ENCODE measurements around the gene PCDH15. TPM values are rescaled to one million over a fixed set of nuclear protein-coding genes. Genes with fewer than 3 reads are reported as not detected.

The PCDH15 gene
- total and polyA plus RNA-seq, 2 of the 4 experiments (the other 2 are of a cell fraction): not detected

- BruUV-seq (replicated peaks): no TSS peak
- no peak overlapping the region for H2BK15ac ChIP-seq (ENCODE audit: low read depth, low read length)
- no peak overlapping the region for H2AFZ ChIP-seq (replicated peaks; ENCODE audit: low read length, poor library complexity)
- no peak overlapping the region for H2BK5ac ChIP-seq (ENCODE audit: low read depth, low read length, poor library complexity, severe bottlenecking)
- no peak overlapping the region for H3K18ac ChIP-seq (ENCODE audit: low read depth, low read length)
- no peak overlapping the region for H3K27ac ChIP-seq (ENCODE audit: insufficient read depth, low read length)
- H3K56ac ChIP-seq (ENCODE audit: extremely low read depth, insufficient read depth, low read length): no peak overlapping the region
- POLR2A ChIA-PET (ENCODE audit: unreplicated experiment): no interaction called here
- ATAC-seq (ENCODE audit: low read depth) (no peak), DNase-seq (no peak)
- H3K4me1 ChIP-seq (ENCODE audit: control insufficient read depth, insufficient read depth, low read length): no peaks in the 10 kb centered on the region
- no peaks in the 10 kb centered on the region for H3K36me3 ChIP-seq (ENCODE audit: control insufficient read depth, insufficient read depth, low read length)
- H3K14ac ChIP-seq (replicated peaks; ENCODE audit: low read depth, low read length): no peak overlapping the region
- H2BK120ac ChIP-seq (ENCODE audit: low read depth, low read length): no peak overlapping the region
- WGBS, 2 experiments (ENCODE audit: extremely low coverage in 2 of 2, insufficient read length in 1 of 2): no CpG with 5 or more reads among the region's 2 CpGs
- H3K27me3 ChIP-seq (ENCODE audit: control insufficient read depth, insufficient read depth, low read length): no peaks in the 10 kb centered on the region
- no peaks in the 10 kb centered on the region for H3K9me1 ChIP-seq (ENCODE audit: insufficient read depth, low read length)
- CTCF ChIA-PET: no interaction called here
- H3K4ac ChIP-seq (ENCODE audit: low read depth, low read length): no peak overlapping the region
- no peaks in the 10 kb centered on the region for H3K9me3 ChIP-seq (ENCODE audit: control insufficient read depth, insufficient read depth, low read length)
- no peak overlapping the region for H2AK5ac ChIP-seq (ENCODE audit: low read depth, low read length)
- in situ Hi-C loops (cut with MboI; ENCODE audit: low sequenced_read_pairs): no loop called here
- no peak for TF ChIP-seq CEBPB (IDR thresholded peaks at IDR 0.05; ENCODE audit: low read depth, low read length)
- no peak for TF ChIP-seq SMC3 (IDR thresholded peaks at IDR 0.05; ENCODE audit: low read depth, low read length)
- no peak for TF ChIP-seq MAFK (IDR thresholded peaks at IDR 0.05; ENCODE audit: low read depth, low read length)
- no peak for TF ChIP-seq USF2 (IDR thresholded peaks at IDR 0.05; ENCODE audit: low read depth, low read length)
- no peak overlapping the region for H3K4me3 ChIP-seq (ENCODE audit: insufficient read depth, low read depth, low read length)
- H3K79me1 ChIP-seq (ENCODE audit: low read depth in 1 of 2, low read length in 2 of 2): no peaks in the 10 kb centered on the region
- H3K23ac ChIP-seq (ENCODE audit: low read depth, low read length): no peak overlapping the region
- no peak overlapping the region for H2AK9ac ChIP-seq (replicated peaks; ENCODE audit: low read depth, low read length, poor library complexity)
- no peak overlapping the region for H4K8ac ChIP-seq (ENCODE audit: low read depth in 2 of 2, low read length in 2 of 2)
- no peak overlapping the region for H3K4me2 ChIP-seq (ENCODE audit: low read depth, low read length)
- dilution Hi-C loops (cut with HindIII; ENCODE audit: low sequenced_read_pairs, unreplicated experiment): no loop called here
- no peak overlapping the region for H4K5ac ChIP-seq (ENCODE audit: low read depth, low read length)
- no peak overlapping the region for H2BK20ac ChIP-seq (ENCODE audit: low read depth, low read length)
- intact Hi-C loops (cut with micrococcal nuclease): no loop called here
- H4K20me1 ChIP-seq (ENCODE audit: insufficient read depth, low read length): no peaks in the 10 kb centered on the region
- no peak overlapping the region for H4K91ac ChIP-seq (ENCODE audit: insufficient read depth, low read depth, low read length)
- no peak overlapping the region for H3K9ac ChIP-seq (ENCODE audit: low read depth, low read length)
Measured at GRCh38 chr10:53833908-53834307, 967.1 kb downstream of the PCDH15 start.

All from IMR-90 (cell line).